WTC11 (cell line): ENCODE measurements around the gene TECR.

Experiments
- EMX1 ChIP-seq: fragments of 250-450 bp; sonication (Bioruptor Pico); IDR thresholded peaks from 2 replicates; pipeline ENCODE4 v1.8.0; 2021; ENCODE audit warnings: mild to moderate bottlenecking
- FOXJ3 ChIP-seq: sonication (generic); formaldehyde crosslinking; IDR thresholded peaks from 2 replicates; pipeline ENCODE4 v1.9.0; 2021; ENCODE audit warnings: missing genetic modification reagents, mild to moderate bottlenecking, borderline replicate concordance
- GABPB1 ChIP-seq: sonication (generic); formaldehyde crosslinking; IDR thresholded peaks from 2 replicates; pipeline ENCODE4 v1.8.1; 2023; ENCODE audit warnings: mild to moderate bottlenecking, missing genetic modification reagents
- NR1H2 ChIP-seq: sonication (generic); formaldehyde crosslinking; IDR thresholded peaks from 2 replicates; pipeline ENCODE4 v1.9.0; 2021; ENCODE audit warnings: mild to moderate bottlenecking, moderate library complexity, missing genetic modification reagents
- NR2C2 ChIP-seq: sonication (generic); formaldehyde crosslinking; IDR thresholded peaks from 2 replicates; pipeline ENCODE4 v1.8.0; 2022; ENCODE audit warnings: mild to moderate bottlenecking, missing genetic modification reagents
- OVOL2 ChIP-seq: fragments of 250-450 bp; sonication (Bioruptor Pico); IDR thresholded peaks from 2 replicates; pipeline ENCODE4 v1.9.0; 2021; ENCODE audit warnings: mild to moderate bottlenecking, borderline replicate concordance
- ZNF425 ChIP-seq: fragments of 250-450 bp; sonication (Bioruptor Pico); conservative IDR thresholded peaks from 2 replicates; pipeline ENCODE4 v1.9.0; 2021; ENCODE audit warnings: mild to moderate bottlenecking
- TF ChIP-seq, protein P1 (sequence below): fragments of 200-600 bp; IDR thresholded peaks from 2 replicates; pipeline ENCODE4 v1.8.0; 2022; ENCODE audit warnings: antibody characterized with exemption
- TF ChIP-seq, protein P2 (sequence below): sonication (generic); formaldehyde crosslinking; IDR thresholded peaks from 2 replicates; pipeline ENCODE4 v1.8.0; 2022; ENCODE audit warnings: mild to moderate bottlenecking, missing genetic modification reagents

DNA sequence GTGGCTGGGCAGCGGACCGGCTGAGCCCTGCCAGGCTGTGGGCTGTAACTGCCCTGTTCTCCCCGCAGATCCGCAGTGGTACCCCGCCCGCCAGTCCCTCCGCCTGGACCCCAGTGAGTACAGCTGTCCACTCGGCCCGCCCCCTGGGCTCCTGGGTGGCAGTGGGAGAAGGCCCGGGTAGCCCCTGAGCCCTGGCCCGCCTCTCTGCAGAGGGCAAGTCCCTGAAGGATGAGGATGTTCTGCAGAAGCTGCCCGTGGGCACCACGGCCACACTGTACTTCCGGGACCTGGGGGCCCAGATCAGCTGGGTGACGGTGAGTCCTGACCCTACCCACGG, 34.2 kb downstream of the TECR start:
- TF ChIP-seq NR1H2 (CRISPR knock-in tag) (no peak), NR2C2 (CRISPR knock-in tag) (no peak), GABPB1 (CRISPR knock-in tag) (no peak), OVOL2 (CRISPR knock-in tag) (no peak), ZNF425 (CRISPR knock-in tag) (no peak), EMX1 (no peak), FOXJ3 (no peak)
- TF ChIP-seq, protein P1, sequence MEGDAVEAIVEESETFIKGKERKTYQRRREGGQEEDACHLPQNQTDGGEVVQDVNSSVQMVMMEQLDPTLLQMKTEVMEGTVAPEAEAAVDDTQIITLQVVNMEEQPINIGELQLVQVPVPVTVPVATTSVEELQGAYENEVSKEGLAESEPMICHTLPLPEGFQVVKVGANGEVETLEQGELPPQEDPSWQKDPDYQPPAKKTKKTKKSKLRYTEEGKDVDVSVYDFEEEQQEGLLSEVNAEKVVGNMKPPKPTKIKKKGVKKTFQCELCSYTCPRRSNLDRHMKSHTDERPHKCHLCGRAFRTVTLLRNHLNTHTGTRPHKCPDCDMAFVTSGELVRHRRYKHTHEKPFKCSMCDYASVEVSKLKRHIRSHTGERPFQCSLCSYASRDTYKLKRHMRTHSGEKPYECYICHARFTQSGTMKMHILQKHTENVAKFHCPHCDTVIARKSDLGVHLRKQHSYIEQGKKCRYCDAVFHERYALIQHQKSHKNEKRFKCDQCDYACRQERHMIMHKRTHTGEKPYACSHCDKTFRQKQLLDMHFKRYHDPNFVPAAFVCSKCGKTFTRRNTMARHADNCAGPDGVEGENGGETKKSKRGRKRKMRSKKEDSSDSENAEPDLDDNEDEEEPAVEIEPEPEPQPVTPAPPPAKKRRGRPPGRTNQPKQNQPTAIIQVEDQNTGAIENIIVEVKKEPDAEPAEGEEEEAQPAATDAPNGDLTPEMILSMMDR: no peak
- TF ChIP-seq, protein P2, sequence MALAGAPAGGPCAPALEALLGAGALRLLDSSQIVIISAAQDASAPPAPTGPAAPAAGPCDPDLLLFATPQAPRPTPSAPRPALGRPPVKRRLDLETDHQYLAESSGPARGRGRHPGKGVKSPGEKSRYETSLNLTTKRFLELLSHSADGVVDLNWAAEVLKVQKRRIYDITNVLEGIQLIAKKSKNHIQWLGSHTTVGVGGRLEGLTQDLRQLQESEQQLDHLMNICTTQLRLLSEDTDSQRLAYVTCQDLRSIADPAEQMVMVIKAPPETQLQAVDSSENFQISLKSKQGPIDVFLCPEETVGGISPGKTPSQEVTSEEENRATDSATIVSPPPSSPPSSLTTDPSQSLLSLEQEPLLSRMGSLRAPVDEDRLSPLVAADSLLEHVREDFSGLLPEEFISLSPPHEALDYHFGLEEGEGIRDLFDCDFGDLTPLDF (CRISPR knock-in tag): no peak
